CD4-positive, alpha-beta T cell (primary cell): ENCODE measurements around the gene VWF. TPM values are rescaled to one million over a fixed set of nuclear protein-coding genes. Genes with fewer than 3 reads are reported as not detected.
"Not testable (repeated sequence)": the region's sequence is repeated elsewhere in the genome, so short reads cannot be mapped to it uniquely, and the experiment has no call there.

ENCODE experiments used
- ATAC-seq: fragments of 200-7000 bp; cut with Tn5 transposase; one replicate; pipeline ENCODE4 v1.10.0; 2022; ENCODE audit warnings: mild to moderate bottlenecking; ENCODE audit not compliant: poor library complexity
- CTCF ChIA-PET: fragments of 350-600 bp; sonication (Branson Sonifier 250); formaldehyde crosslinking; loops from one replicate; lab custom pipeline; 2021; ENCODE audit warnings: antibody characterized with exemption, inconsistent platforms; lab: Charles Lee
- POLR2A ChIA-PET: fragments of 350-600 bp; sonication (Branson Sonifier 250); formaldehyde crosslinking; loops from one replicate; lab custom pipeline; 2021; ENCODE audit warnings: antibody characterized with exemption, inconsistent platforms; lab: Charles Lee
- DNase-seq, 14 experiments: peaks; one replicate each; pipeline ENCODE4 v3.0.0-alpha.2; 2013 to 2020; ENCODE audit warnings: mixed read lengths in 2 of 14
- H3K27ac ChIP-seq, 2 donors: one replicate each; pipeline versions ENCODE4 v1.5.1 to v1.7.0; 2013; ENCODE audit warnings: low read length in 2 of 2, low read depth in 1 of 2, mild to moderate bottlenecking in 1 of 2
- H3K27me3 ChIP-seq, 2 experiments: 1 replicate in 1 of 2; 2 replicates in 1 of 2; pipeline versions ENCODE4 v1.6.1 to v1.7.0; 2013; ENCODE audit warnings: low read length in 2 of 2, control low read depth in 1 of 2, mild to moderate bottlenecking in 1 of 2, moderate library complexity in 1 of 2; ENCODE audit not compliant: insufficient read depth in 2 of 2, control insufficient read depth in 1 of 2
- H3K36me3 ChIP-seq: one replicate; pipeline ENCODE4 v1.6.1; 2013; ENCODE audit warnings: low read length, control low read depth; ENCODE audit not compliant: insufficient read depth
- H3K4me1 ChIP-seq: one replicate; pipeline ENCODE4 v1.6.1; 2013; ENCODE audit warnings: low read length, control low read depth; ENCODE audit not compliant: insufficient read depth
- H3K4me3 ChIP-seq: one replicate; pipeline ENCODE4 v1.5.1; 2013; ENCODE audit warnings: mild to moderate bottlenecking, low read length, moderate library complexity
- H3K9me3 ChIP-seq, 2 experiments: 1 replicate in 1 of 2; 2 replicates in 1 of 2; pipeline versions ENCODE4 v1.6.1 to v1.7.0; 2013; ENCODE audit warnings: low read length in 2 of 2, mild to moderate bottlenecking in 2 of 2, control low read depth in 1 of 2, moderate library complexity in 1 of 2; ENCODE audit not compliant: control insufficient read depth in 1 of 2, insufficient read depth in 1 of 2
- H3K27ac Mint-ChIP-seq: one replicate; pipeline ENCODE4 v1.8.0; 2020; ENCODE audit warnings: mixed read lengths
- H3K27me3 Mint-ChIP-seq: one replicate; pipeline ENCODE4 v1.8.0; 2021; ENCODE audit warnings: mixed read lengths
- H3K36me3 Mint-ChIP-seq: one replicate; pipeline ENCODE4 v1.8.0; 2021; ENCODE audit warnings: low read depth, mixed read lengths
- H3K4me1 Mint-ChIP-seq: one replicate; pipeline ENCODE4 v1.8.0; 2021; ENCODE audit warnings: low read depth, mixed read lengths
- H3K4me3 Mint-ChIP-seq: one replicate; pipeline ENCODE4 v1.8.0; 2020; ENCODE audit warnings: mild to moderate bottlenecking, mixed read lengths
- H3K9me3 Mint-ChIP-seq: one replicate; pipeline ENCODE4 v1.8.0; 2020; ENCODE audit warnings: mixed read lengths
- intact Hi-C, 2 experiments: fragments of 100-400 bp; cut with DNase I in 1 of 2; cut with micrococcal nuclease in 1 of 2; formaldehyde crosslinking; loops; one replicate each; pipeline versions ENCODE4 v1.15.1 to v1.9.0; 2023 to 2025; cut with DNase I, micrococcal nuclease
- total RNA-seq, 174 experiments: library from RNA in 2 of 174; stranded (reverse) in 2 of 174; gene quantifications; one replicate each; pipeline ENCODE4 v1.2.3 and lab custom pipeline; 2021 to 2026
- TF ChIP-seq, protein P1 (sequence below): fragments of 200-600 bp; IDR thresholded peaks from one replicate; pipeline ENCODE4 v1.8.0; 2022; ENCODE audit warnings: antibody characterized with exemption, mild to moderate bottlenecking

Gene VWF
- total RNA-seq, 2 experiments from 2014 or later = 0.20 TPM; not detected in 1

DNA sequence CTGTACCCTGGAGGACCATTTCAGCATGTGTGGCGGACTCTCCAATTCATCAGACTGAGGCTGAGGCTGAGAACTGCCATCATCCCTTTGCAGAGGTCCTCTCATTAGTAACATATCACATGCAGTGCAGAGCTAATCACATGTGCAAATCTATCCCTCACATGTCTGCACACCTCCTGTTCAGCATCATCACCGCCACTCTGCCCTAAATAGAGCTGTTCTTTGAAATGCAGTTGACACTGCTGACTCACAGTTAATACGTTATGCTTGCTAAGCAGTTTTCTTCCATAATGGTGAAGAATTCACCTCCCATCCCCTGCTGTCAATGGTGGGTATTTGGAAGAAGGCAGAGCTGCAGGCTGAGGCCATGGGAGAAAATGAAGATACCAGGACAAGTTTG lies 94.4 kb downstream of the VWF start:
- peaks cover 6% of the 10 kb centered on the region for H3K27me3 Mint-ChIP-seq
- DNase-seq = no peak
- intact Hi-C loops = no loop called here
- ChIA-PET CTCF (no interaction called here), POLR2A (interaction anchor here (0.6 kb wide), 1 partner anchor 1381 kb away, joined by 3 read pairs; the partner anchor contains the start of genes AKAP3 and NDUFA9)
- no peak overlapping the region for H3K4me3 Mint-ChIP-seq
- Histone ChIP-seq H3K9me3 (no peaks in the 10 kb centered on the region), H3K27ac (no peak overlapping the region), H3K36me3 (no peaks in the 10 kb centered on the region), H3K4me1 (no peaks in the 10 kb centered on the region), H3K4me3 (no peak overlapping the region), H3K27me3 (no peaks in the 10 kb centered on the region)
- H3K36me3 Mint-ChIP-seq = no peaks in the 10 kb centered on the region
- H3K9me3 Mint-ChIP-seq = peaks cover 4% of the 10 kb centered on the region
- no peak overlapping the region for H3K27ac Mint-ChIP-seq
- ATAC-seq = no peak
- TF ChIP-seq, protein P1, sequence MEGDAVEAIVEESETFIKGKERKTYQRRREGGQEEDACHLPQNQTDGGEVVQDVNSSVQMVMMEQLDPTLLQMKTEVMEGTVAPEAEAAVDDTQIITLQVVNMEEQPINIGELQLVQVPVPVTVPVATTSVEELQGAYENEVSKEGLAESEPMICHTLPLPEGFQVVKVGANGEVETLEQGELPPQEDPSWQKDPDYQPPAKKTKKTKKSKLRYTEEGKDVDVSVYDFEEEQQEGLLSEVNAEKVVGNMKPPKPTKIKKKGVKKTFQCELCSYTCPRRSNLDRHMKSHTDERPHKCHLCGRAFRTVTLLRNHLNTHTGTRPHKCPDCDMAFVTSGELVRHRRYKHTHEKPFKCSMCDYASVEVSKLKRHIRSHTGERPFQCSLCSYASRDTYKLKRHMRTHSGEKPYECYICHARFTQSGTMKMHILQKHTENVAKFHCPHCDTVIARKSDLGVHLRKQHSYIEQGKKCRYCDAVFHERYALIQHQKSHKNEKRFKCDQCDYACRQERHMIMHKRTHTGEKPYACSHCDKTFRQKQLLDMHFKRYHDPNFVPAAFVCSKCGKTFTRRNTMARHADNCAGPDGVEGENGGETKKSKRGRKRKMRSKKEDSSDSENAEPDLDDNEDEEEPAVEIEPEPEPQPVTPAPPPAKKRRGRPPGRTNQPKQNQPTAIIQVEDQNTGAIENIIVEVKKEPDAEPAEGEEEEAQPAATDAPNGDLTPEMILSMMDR = no peak
- H3K4me1 Mint-ChIP-seq = no peaks in the 10 kb centered on the region

GRCh38 chr12:6029401-6029800 lies 95.1 kb downstream of the VWF start:
- Histone ChIP-seq H3K4me1 (no peaks in the 10 kb centered on the region), H3K36me3 (no peaks in the 10 kb centered on the region), H3K4me3 (no peak overlapping the region), H3K27ac (no peak overlapping the region), H3K9me3 (no peaks in the 10 kb centered on the region), H3K27me3 (no peaks in the 10 kb centered on the region)
- TF ChIP-seq, protein P1 = no peak
- POLR2A ChIA-PET = no interaction called here
- Mint-ChIP-seq H3K27ac (no peak overlapping the region), H3K4me1 (no peaks in the 10 kb centered on the region), H3K36me3 (no peaks in the 10 kb centered on the region), H3K9me3 (peaks cover 4% of the 10 kb centered on the region), H3K4me3 (no peak overlapping the region), H3K27me3 (peaks cover 7% of the 10 kb centered on the region)
- intact Hi-C loops = no loop called here
- CTCF ChIA-PET = no interaction called here
- ATAC-seq = no peak
- no peak for DNase-seq

- no peaks in the 10 kb centered on the region for H3K27me3 ChIP-seq
- H3K4me1 ChIP-seq = no peaks in the 10 kb centered on the region
- Mint-ChIP-seq H3K27ac (no peak overlapping the region), H3K9me3 (peaks cover 4% of the 10 kb centered on the region), H3K4me1 (no peaks in the 10 kb centered on the region), H3K27me3 (peaks cover 10% of the 10 kb centered on the region), H3K36me3 (no peaks in the 10 kb centered on the region), H3K4me3 (no peak overlapping the region)
- no peak for DNase-seq
- CTCF ChIA-PET = no interaction called here
- no peaks in the 10 kb centered on the region for H3K9me3 ChIP-seq
- TF ChIP-seq, protein P1 = no peak
- POLR2A ChIA-PET = no interaction called here
- no peak overlapping the region for H3K4me3 ChIP-seq
- H3K36me3 ChIP-seq = no peaks in the 10 kb centered on the region
- intact Hi-C loops = no loop called here
- no peak for ATAC-seq
- H3K27ac ChIP-seq = no peak overlapping the region
Measured at GRCh38 chr12:6026998-6027397, 97.5 kb downstream of the VWF start.

DNA sequence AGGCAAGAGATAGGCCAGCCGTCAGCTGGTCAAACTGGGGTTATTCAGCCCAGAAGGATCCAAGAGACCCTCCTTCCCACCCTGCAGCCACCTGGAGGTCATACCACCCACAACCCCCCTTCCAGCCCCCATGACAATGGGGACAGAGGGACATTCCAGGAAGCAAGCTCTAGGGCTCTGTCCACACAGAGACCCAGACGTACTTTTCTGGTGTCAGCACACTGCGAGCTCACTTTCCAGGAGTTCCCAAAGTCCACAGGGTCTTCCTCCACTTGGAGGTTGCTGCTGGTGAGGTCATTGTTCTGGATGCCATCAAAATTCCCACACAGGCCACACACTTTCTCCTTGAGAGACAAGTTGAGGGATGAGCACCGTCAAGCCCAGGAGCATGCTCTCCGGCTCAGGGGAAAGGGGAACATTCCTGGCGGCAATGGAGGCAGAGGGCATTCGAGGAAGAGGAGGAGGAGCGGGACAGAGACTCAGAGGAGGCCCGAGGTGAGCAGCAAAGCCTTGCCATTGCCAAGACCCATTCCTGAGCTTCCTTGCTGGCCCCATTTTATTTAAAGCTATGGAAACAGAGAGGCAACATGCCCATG lies 98.7 kb downstream of the VWF start:
- POLR2A ChIA-PET, H3K9me3 Mint-ChIP-seq, DNase-seq, H3K4me1 Mint-ChIP-seq, H3K4me1 ChIP-seq, H3K27ac Mint-ChIP-seq, H3K9me3 ChIP-seq, H3K36me3 ChIP-seq, H3K27me3 ChIP-seq, H3K4me3 ChIP-seq, ATAC-seq, intact Hi-C loops, H3K36me3 Mint-ChIP-seq, H3K4me3 Mint-ChIP-seq, H3K27ac ChIP-seq, CTCF ChIA-PET: not testable (repeated sequence)
- H3K27me3 Mint-ChIP-seq = peaks cover 10% of the 10 kb centered on the region

- H3K27ac ChIP-seq, H3K4me1 ChIP-seq, H3K4me3 ChIP-seq, H3K36me3 Mint-ChIP-seq, CTCF ChIA-PET, H3K9me3 ChIP-seq, DNase-seq, H3K36me3 ChIP-seq, ATAC-seq, H3K4me1 Mint-ChIP-seq, H3K9me3 Mint-ChIP-seq, intact Hi-C loops, H3K27ac Mint-ChIP-seq, H3K4me3 Mint-ChIP-seq, H3K27me3 ChIP-seq, POLR2A ChIA-PET: not testable (repeated sequence)
- peaks cover 10% of the 10 kb centered on the region for H3K27me3 Mint-ChIP-seq
Measured at GRCh38 chr12:6024066-6024465, 100.4 kb downstream of the VWF start.
